Fibroblast of villous mesenchyme (primary cell): Measurements from ENCODE around the gene HDAC9. TPM values are rescaled to one million over a fixed set of nuclear protein-coding genes. Genes with fewer than 3 reads are reported as not detected.

ENCODE experiments used
- DNase-seq: peaks from one replicate; pipeline ENCODE4 v3.0.0-alpha.2; 2010; ENCODE audit warnings: low read depth
- H3K4me3 ChIP-seq: 2 replicates; pipeline ENCODE4 v1.5.1; 2011; ENCODE audit warnings: low read depth, mild to moderate bottlenecking, low read length
- CTCF ChIP-seq: IDR thresholded peaks from 2 replicates; pipeline ENCODE4 v1.5.1; 2012; ENCODE audit warnings: low read depth, mild to moderate bottlenecking, low read length; ENCODE audit not compliant: insufficient read depth
- total RNA-seq: library from RNA; depleted of rRNA; stranded (reverse); fragments of >200 nt; gene quantifications from 2 replicates; pipeline ENCODE4 v1.2.3, GENCODE V29; 2012

The HDAC9 gene
- total RNA-seq, 1 donor: 16.8 TPM

GRCh38 chr7:18619311-18619710 is 123.8 kb downstream of the HDAC9 start:
- no peak overlapping the region for H3K4me3 ChIP-seq
- no peak for DNase-seq
- TF ChIP-seq CTCF: no peak

- no peak for DNase-seq
- no peak for TF ChIP-seq CTCF
- H3K4me3 ChIP-seq: no peak overlapping the region
Observed at GRCh38 chr7:18623389-18623788, 127.8 kb downstream of the HDAC9 start.

GRCh38 chr7:18624459-18624858 is 128.9 kb downstream of the HDAC9 start:
- no peak for TF ChIP-seq CTCF
- no peak overlapping the region for H3K4me3 ChIP-seq

GRCh38 chr7:18626086-18626485 is 130.5 kb downstream of the HDAC9 start:
- no peak overlapping the region for H3K4me3 ChIP-seq
- TF ChIP-seq CTCF: no peak
- no peak for DNase-seq

More at GRCh38 chr7:18624459-18624858, 128.9 kb downstream of the HDAC9 start:
- DNase-seq: no peak

- no peak for DNase-seq
- no peak for TF ChIP-seq CTCF
- H3K4me3 ChIP-seq: no peak overlapping the region
Observed at GRCh38 chr7:18626717-18627116, 131.2 kb downstream of the HDAC9 start.

- TF ChIP-seq CTCF: no peak
- no peak for DNase-seq
- H3K4me3 ChIP-seq: no peak overlapping the region
Observed at GRCh38 chr7:18637516-18637915, 142.0 kb downstream of the HDAC9 start.

GRCh38 chr7:18638594-18639452 is 143.3 kb downstream of the HDAC9 start:
- no peak for TF ChIP-seq CTCF
- peak; percentile 90 for DNase-seq
- no peak overlapping the region for H3K4me3 ChIP-seq
